SW 1271 (cell line): ENCODE measurements around the gene HGF.

Experiments
- DNase-seq, 2 experiments: peaks; one replicate each; lab custom pipeline; 2025; lab: John Stamatoyannopoulos, UW

The HGF gene

GRCh38 chr7:81719865-81720264 is 50.0 kb downstream of the HGF start:
- DNase-seq = no peak

DNA sequence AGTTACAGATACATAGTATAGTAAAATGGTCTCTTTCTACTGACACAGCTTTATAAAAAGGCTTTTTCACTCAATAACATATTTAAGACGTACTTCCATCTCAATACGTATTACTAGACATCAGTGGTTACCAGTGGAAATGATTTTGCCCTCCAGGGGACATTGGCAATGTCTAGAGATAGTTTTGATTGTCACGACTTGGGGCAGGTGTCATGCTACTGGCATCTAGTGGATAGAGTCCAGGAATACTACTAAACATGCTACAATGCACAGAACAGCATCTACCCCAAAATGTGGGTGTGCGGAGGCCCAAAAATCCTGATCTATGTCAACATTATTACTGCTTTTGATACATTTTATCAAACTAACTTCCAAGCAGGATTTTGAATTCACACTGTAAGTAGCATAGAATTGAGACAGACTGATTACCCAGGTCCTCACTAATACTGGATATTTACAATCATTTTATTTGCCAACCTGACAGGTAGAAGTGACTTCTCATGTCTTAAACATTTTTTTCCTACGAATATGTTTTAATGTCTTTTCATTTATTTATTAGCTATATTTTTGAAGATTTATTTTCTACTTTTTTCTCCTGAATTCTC is 53.8 kb downstream of the HGF start:
- DNase-seq = peak; percentile 1 to 28

DNA sequence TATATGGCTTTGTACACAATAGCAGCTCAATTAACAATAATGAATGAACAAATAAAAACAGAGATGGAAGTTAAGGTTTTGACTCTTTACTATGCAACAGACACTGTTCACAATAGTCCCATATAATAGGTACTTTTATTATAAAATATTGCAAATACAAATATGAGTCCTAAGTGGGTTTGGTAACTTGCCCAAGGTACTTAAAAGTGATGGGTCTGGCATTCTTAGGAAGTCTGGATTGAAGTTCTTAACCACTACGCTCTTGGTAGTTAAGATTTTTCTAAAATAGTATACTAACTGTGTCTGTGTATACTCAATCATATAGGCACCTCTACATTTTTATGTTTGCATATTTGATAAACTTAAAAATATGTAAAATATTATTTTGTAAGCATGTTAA is 55.5 kb downstream of the HGF start:
- no peak for DNase-seq

GRCh38 chr7:81710751-81711150 is 59.1 kb downstream of the HGF start:
- no peak for DNase-seq

- DNase-seq = no peak
Measured at GRCh38 chr7:81709836-81710235, 60.0 kb downstream of the HGF start.

DNA sequence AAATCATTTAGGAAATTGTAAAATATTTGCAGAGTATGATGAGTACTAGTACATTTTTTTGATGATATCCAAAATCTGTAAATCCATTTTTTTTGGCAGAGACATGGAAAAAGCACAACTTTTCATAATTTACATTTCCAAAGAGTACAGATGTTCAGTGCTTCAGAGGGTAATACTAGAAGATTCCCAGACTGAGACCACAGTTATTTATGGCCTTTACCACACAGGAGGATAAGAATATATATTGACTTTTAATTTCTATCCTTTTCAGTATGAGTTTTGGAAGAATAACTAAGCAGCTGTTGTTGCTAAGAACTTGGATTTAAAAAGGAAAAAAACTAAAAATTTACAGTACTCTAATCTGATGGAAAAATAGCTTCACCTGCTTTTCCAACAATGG is 61.9 kb downstream of the HGF start:
- DNase-seq = no peak

GRCh38 chr7:81707196-81707595 is 62.7 kb downstream of the HGF start:
- DNase-seq = no peak

DNA sequence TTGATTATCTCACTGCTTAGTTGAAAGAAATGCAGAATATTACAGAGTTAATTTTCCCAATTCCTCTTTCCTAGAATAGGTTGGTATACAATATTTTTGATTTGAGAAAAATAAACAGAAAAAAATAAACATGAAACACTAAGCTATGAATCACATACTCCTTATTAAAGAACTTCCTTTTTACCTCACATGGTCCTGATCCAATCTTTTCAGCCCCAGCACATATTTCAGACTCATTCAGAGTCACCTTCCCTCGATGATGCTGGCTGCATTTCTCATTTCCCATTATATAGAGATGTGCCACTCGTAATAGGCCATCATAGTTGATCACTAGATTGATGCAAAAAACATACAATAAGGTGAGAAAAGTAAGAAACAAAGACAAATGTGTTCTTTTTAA is 64.6 kb downstream of the HGF start:
- no peak for DNase-seq

DNA sequence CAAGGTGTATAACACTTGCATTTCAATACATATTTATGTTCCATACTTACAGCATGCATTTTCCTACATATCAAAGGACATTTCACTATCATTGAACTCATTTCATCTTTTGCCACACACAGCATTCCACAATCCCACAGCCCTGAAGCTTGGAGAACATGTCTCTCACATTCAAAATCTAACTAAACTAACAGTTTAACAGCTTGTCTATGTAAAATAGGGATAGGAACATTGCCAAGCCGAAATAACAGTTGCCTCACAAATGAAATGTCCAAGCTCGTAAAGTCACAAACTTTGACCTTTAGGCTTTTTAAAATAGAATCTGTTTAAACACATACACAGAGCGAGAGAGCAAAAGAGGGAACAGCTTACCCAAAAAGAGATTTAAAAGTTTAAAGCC is 65.3 kb downstream of the HGF start:
- no peak for DNase-seq

DNA sequence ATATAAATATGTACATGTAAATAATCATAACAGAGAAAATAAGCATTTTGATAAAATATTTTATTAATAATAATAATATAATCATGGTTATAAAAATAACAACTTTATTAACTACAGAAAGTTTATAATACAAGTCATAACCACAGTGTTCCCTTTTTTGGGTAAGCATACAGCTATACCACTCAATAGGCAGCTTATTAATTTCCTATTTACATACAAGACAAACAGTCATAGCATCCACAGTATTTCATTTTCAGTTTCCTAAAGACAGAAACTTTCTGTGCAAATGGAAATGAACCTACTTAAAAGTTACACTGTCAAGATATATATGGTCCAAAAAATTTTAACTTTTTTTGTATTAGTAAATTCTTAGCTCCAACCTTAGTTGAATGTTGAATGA is 70.9 kb downstream of the HGF start:
- DNase-seq = no peak

DNA sequence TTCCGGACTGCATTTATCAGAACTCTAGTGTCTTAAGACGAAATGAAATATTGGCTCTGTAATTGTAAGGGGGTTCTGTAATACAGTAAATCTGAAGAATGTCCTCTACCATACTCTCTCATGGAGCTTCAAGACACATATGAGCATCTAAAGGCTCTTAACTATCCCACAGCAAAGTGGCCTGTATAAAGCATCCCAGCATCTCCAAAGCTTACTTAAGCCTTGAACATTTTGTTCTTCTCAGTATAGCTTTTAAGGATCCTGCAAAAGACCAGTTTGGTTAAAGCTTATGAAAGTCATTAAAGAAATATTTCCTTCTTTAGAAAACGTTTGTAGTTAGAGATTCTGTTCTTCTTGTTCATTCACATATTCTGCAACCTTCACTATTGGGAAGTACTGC is 75.1 kb downstream of the HGF start:
- DNase-seq = no peak

GRCh38 chr7:81693894-81694293 is 76.0 kb downstream of the HGF start:
- no peak for DNase-seq

GRCh38 chr7:81693080-81693479 is 76.8 kb downstream of the HGF start:
- no peak for DNase-seq

- DNase-seq = no peak
Measured at GRCh38 chr7:81692146-81692905, 77.5 kb downstream of the HGF start.

GRCh38 chr7:81691199-81691821 is 78.5 kb downstream of the HGF start:
- no peak for DNase-seq

- DNase-seq = no peak
Measured at GRCh38 chr7:81690688-81691087, 79.2 kb downstream of the HGF start.

GRCh38 chr7:81690251-81690650 is 79.6 kb downstream of the HGF start:
- no peak for DNase-seq

GRCh38 chr7:81688622-81689411 is 81.0 kb downstream of the HGF start:
- DNase-seq = no peak

DNA sequence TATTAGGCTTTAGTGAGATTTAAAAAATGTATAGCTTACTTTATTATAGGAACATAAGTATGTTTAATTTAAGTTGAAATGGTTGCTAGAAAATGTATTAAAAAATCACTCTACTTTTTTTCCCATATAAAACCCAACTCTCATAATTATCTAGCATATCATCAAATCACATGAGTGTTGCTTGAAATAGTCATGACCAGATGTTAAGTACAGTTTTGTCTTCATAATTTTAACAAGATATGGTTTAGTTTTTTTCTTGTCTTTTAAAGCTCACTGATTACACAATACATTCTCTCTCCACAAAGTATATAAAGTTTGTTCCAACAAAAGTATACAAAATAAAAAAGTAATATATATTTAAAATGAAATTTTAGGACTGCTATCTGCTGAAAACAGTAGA is 82.8 kb downstream of the HGF start:
- DNase-seq = no peak

DNA sequence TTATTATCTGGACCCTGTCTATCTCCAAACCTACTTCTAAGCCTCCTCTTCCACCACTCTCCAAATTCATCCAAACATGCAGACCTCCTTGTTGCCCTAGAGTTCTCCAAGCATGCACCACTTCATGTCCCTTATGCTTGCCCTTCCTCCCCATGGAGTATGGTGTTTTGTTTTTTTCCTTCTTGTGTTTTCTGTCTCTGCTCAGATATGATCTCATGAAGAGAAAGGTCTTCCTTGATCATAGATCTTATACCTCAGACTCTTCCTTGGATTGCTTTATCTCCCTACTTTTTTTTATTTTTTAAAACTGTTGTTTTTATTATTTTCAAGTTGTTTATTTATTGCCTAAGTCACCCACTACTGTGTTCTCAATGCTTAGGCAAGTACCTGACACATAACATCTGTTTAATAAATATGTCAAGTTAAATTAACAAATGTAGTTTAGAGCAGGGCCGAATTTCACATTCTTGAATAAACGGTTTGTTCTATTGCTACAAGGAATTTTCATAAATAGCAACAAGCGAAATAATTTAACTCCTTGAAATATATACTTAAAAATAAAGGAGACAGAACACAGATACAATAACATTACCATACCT is 84.5 kb downstream of the HGF start:
- no peak for DNase-seq

GRCh38 chr7:81684514-81685269 is 85.2 kb downstream of the HGF start:
- peak; percentile 80 to 97 for DNase-seq

- DNase-seq = no peak
Measured at GRCh38 chr7:81684033-81684432, 85.8 kb downstream of the HGF start.
